NCI-H2171 (cell line): ENCODE results near the gene SMARCA2.

ENCODE experiments used
- DNase-seq: peaks from one replicate; lab custom pipeline; 2025; lab: John Stamatoyannopoulos, UW

Gene SMARCA2

DNA sequence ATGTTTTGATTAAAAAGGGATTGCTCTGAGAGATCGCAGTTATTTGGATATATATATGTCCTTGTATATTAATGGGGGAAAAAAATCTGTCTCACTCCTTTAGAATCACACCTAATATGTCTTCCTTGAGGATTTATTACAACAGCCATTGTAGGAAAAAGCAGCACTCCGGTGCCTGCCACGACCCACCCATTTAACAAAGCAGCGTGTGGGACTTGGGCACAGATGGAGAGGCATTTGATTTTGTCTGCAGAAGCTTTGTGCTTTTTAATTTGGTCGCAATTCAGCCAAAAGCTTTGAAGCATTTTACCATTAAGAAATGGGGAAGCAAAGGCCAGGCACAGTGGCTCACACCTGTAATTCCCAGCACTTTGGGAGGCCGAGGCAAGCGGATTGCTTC is 159.2 kb downstream of the SMARCA2 start:
- DNase-seq, result no peak

DNA sequence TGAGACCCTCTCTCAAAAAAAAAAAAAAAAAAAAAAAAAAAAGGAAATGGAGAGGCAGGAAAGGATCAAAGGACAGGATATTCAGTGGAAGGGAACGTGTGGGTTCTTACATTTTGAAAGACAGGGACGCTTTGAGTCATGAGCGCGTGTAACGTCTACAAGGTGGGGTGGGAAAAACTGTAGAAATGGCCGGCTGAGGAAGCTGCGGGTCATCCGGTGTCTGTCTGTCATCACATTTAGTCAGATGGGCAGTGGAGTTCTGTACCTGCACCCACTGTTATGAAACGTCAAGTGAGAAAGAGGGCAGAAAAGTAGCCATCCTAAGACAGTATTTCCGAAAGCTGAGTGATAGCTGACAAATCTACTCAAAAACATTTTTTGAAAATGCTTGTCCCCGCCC is 159.8 kb downstream of the SMARCA2 start:
- DNase-seq, result no peak

GRCh38 chr9:2177121-2177520 is 162.0 kb downstream of the SMARCA2 start:
- no peak for DNase-seq

GRCh38 chr9:2178034-2178734 is 163.0 kb downstream of the SMARCA2 start:
- DNase-seq, result no peak

DNA sequence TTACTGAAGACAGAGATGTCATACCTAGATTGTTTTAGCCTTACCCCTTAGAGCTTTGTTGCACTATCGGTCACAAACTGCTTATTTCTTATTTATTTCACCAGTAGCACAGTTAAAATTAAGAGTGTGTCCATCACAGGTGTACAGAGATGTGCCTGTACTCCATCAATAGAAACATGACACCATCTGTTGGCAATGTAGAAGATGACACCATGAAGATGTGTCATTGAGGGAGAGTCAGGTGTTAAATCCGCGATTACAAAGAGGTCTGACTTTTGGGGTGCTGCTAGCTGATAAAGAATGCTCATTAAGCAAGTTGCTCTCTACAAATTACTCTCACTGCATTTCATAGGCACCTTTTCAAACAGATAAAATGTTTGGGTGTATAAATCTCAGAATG is 164.4 kb downstream of the SMARCA2 start:
- DNase-seq, result no peak

- DNase-seq, result no peak
These were observed 165.0 kb downstream of the SMARCA2 start for GRCh38 chr9:2180154-2180553.

GRCh38 chr9:2180704-2181103 is 165.6 kb downstream of the SMARCA2 start:
- no peak for DNase-seq

DNA sequence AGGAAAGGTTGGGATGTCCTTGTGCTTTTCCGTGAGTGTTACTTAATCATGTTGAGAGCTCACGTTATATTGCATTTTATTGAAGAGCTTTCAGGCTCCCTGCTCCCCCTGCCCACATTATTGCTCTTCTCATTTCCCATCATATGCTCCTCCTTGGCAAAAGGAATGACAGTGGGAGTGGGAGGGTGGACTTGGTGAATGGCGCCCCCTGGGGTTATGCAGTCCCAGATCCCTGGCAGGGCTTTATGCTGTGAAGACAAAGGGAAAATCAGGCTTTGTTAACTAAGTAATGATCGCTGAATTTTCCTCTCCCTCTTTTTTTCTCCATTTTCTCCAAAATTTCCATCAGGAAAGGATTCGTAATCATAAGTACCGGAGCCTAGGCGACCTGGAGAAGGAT is 166.6 kb downstream of the SMARCA2 start:
- no peak for DNase-seq

DNA sequence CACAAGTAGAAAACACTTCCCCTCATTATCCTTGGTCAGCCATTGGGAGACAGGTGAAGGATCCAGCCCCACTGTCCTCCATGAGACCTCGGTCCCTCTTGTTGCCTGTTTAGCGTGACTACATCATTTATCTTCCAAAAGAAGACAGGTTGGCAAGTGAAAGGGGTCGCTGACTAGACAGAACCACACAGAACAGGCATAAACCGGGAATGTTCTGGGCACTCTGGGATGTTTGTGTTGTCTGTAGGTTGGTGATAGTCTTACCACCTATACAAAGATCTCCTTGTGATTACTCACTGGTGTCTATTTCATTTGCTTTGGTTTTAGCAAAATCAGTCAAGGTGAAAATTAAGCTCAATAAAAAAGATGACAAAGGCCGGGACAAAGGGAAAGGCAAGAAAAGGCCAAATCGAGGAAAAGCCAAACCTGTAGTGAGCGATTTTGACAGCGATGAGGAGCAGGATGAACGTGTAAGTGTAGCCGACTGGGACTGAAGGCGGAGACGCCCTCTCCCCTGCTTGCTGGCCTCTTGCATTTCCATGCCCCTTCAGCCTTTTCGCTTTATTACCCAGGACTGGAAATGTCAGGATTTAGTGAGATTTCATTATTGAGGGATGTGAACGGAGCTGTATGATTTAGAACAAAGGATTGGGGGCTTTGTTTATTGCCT is 175.9 kb downstream of the SMARCA2 start:
- no peak for DNase-seq

DNA sequence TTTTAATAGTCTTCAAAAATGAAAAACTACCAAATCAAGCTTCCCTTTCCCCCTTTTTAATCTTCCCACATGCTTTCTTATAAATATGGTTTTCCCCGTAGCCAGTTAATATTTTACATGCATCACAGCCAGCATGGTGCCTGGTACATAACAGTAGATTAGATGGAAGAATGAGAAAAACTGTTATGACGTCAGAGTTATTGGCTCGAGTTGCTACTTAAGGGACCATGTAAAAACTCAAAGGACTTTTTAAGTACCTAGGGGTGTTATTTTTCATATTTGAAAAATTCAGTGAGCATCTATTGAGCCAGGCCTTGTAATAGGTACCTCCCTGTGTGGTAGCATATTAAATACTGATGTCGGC is 176.4 kb downstream of the SMARCA2 start:
- no peak for DNase-seq

DNA sequence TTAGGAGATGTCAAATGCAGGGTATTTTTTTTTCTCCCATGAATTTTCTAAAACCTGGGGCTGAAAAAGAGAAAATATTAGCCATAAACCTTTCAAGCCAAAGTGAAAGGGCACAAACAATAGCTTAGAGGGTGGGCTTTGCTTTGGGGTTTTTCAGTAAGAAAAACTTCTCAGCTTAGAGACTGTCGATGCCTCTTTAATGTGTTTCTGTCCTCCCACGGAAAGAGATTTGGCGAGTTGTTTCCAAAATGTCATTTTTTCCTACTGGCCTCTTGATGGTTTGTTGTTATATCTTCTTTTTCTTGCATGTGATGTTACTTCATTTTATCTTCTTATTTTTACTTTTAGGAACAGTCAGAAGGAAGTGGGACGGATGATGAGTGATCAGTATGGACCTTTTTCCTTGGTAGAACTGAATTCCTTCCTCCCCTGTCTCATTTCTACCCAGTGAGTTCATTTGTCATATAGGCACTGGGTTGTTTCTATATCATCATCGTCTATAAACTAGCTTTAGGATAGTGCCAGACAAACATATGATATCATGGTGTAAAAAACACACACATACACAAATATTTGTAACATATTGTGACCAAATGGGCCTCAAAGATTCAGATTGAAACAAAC is 177.3 kb downstream of the SMARCA2 start:
- DNase-seq, result no peak

DNA sequence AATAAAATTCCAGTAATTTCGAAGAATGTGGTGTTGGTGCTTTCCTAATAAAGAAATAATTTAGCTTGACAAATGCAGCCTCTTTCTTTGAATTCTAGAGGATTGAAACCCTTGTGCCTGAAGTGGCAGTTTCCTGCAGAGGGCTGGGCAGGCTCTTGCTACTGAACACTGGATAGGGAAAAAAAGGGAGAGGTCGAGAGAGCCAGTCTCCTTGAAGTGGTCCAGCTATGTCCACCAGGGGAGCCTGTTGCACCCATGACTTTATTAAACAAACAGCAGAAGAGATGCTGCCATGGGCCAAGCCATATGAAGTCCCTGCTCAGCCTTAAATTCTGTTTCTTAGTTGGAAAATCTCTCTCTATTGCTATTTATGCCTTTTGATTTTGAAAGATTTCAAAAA is 178.4 kb downstream of the SMARCA2 start:
- no peak for DNase-seq

GRCh38 chr9:2195211-2195610 is 180.1 kb downstream of the SMARCA2 start:
- DNase-seq, result no peak

DNA sequence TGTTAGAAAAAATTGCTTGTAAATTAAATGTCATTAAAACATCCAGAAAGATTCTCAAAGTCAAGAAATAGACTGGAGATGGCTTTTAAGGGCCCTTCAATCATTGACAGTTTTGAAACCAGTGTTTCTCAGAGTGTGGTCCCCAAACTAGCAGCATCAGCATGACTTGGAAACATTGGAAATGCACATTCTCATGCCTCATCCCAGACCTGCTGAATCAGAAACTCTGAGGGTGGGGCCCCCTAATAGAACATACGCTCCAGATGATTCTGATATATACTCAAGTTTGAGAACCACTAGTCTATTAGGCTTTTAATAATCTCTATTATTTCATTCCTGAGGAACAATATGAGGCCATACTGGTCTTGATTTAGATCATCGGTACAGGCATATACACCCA is 181.6 kb downstream of the SMARCA2 start:
- no peak for DNase-seq

DNA sequence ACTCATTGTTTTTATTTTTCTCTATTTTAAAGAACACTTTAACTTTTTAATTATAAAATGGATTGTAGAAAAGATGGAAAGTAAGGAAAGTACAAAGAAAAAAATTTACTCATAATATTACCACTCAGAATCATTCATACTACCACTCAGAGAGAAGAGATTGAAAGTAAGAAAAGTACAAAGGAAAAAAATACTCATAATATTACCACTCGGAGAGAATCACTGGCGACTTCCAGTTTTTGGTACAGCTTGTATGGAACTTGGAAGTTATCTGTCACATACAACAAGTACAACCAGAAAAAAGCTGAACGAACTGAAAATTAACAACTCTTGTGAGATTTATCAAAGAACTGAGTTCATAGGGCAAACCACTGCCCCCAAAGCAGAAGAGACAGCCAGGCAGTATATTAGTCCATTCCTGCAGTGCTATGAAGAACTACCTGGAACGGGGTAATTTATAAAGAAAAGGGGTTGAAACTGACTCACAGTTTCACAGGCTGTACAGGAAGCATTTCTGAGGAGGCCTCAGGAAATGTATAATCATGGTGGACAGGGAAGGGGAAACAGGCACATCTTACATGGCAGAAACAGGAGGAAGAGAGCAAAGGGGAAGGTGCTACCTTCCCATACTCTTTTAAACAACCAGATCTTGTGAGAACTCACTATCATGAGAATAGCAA is 183.9 kb downstream of the SMARCA2 start:
- no peak for DNase-seq

DNA sequence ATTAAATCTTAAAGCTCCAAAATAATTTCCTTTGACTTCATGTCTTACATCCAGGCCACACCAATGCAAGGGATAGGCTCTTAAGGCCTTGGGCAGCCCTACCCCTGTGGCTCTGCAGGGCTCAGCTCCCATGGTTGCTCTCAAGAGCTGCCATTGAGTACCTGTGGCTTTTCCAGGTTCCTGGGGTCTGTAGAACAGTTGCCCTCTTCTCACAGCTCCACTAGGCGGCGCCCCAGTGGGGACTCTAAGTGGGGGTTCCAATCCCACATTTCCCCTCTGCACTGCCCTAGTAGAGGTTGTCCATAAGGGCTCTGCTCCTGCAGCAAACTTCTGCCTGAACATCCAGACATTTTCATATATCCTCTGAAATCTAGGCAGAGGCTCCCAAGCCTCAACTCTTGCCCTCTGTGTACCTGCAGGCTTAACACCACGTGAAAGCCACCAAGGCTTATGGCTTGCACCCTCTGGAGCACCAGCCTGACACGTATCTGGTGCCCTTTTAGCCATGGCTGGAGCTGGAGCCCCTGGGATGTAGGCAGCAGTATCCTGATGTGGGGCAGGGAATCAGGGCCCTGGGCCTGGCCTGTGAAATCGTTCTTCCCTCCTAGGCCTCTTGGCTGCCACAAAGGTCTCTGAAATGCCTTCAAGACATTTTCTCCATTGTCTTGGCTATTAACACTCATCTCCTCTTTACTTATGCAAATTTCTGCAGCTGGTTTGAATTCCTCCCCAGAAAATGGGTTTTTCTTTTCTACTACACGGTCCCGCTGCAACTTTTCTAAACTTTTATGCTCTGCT is 185.1 kb downstream of the SMARCA2 start:
- DNase-seq, result no peak

DNA sequence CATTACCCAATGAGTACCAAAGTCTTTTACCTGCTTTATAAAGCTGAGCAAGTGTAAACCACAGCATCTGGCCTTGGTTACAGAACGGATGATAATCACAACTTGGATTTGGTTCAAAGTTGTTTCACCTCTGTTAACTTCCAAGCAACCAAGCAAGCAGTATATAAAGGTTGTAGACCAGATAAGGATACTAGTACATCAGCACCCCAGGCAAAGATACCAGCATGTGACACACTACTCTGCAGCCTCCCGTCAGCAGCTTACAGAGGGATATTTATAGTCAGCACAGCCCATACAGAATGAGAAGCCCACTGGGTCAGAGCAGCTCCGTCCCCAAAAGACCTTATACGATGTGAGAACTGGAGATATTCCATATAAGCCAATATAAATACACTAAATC is 193.3 kb downstream of the SMARCA2 start:
- DNase-seq, result no peak

DNA sequence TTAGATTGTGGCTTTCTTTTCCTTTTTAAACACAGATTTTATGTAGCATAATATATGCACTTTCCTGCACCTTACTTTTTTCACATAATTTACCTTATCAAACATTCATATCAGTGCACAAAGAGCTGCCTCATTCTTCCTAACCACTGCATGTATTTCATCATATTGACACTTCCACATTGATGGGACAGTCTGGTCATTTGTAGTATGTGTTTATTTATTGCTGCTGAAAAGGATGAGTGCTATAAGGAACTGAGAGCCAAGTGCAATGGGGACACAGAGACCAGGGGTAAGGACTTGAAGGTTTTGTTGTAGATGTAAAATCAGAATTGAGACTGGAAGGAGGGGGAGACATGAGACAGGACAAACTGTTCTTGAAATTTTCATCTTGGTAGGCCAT is 193.8 kb downstream of the SMARCA2 start:
- no peak for DNase-seq

GRCh38 chr9:2209400-2209799 is 194.3 kb downstream of the SMARCA2 start:
- DNase-seq, result no peak

DNA sequence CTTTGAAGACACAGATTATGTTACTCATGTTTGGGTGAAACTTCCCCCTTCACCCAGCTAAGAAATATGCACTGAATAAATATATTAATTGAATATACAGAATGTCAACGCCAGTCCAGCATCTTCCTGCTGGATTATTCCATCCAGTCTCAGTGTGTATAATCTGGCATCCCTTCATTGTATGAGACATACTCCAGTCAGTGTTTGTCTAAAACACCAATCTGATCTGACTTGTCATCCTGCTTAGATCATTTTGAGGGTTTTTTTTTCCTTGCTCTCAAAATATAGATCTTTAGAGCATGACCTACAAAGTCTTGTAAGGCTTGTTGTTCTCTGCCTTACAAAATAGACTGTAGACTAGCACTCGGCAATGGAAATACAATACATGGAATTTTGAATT is 195.1 kb downstream of the SMARCA2 start:
- DNase-seq, result no peak

DNA sequence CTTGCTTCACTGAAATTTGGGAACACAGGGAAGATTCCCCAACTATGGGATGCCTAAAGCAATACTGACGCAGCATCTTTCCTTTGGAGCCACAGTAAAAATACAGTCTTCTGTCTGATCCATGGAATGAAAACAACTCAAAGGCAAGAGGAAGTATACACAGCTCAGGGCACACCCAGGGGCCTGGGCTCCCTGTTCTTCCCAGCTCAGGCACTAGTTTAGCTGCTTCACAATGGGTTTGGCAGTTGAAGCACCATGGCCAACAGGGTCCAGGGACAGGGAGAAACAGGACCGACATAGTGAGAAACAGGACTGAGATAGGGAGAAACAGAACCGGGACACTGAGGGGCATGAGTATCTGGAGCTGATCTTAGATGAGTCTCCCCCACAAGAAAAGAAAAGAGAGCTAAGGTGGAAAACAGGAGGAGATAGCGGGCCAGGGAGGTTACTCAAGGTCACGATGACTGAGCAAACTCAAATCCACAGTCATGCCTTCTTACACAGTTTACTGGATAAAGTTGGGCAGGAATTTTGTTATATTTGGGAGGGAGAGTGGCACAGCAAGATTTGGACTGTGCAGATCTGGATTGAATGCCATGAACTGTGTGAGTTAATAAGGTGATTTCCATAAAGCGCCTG is 198.8 kb downstream of the SMARCA2 start:
- no peak for DNase-seq

- no peak for DNase-seq
These were observed 199.6 kb downstream of the SMARCA2 start for GRCh38 chr9:2214707-2215106.
